Measurements from ENCODE around the gene LRP1B.

Gene LRP1B

DNA sequence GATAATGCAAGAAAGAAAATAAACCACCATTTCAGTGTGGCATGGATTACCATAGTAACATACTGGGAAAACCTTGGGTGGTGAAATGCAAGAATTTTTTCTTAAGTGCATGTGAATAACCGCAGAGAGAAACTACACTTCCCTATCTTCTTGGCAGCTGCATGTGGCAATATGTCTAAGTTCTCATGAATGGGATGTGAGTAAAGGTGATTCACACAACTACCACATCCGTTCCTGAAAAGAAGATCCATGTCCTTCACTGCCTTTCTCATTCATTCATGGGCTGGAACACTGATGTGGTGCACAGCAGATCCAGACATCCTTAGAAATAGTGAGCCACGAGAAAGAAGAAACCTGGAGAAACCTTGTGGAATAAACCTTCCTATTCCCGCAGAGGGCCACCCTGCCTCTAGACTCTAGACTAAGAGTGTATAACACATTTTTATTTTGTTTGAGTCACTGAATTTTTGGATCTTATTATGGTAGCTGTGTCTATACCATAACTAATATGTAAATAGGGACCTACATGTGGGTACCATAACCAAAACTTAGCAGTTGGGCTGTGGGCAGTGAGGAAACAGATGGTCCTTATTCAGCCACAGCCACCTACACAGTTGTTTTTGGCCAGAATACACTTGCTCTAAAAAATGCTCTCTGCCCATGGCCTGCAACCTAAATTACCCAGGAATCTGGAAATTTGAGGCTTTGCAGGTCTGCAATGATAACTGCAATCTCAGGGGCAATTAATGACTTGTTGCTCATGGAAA lies 573.3 kb downstream of the LRP1B start:
- no peak for DNase-seq

DNA sequence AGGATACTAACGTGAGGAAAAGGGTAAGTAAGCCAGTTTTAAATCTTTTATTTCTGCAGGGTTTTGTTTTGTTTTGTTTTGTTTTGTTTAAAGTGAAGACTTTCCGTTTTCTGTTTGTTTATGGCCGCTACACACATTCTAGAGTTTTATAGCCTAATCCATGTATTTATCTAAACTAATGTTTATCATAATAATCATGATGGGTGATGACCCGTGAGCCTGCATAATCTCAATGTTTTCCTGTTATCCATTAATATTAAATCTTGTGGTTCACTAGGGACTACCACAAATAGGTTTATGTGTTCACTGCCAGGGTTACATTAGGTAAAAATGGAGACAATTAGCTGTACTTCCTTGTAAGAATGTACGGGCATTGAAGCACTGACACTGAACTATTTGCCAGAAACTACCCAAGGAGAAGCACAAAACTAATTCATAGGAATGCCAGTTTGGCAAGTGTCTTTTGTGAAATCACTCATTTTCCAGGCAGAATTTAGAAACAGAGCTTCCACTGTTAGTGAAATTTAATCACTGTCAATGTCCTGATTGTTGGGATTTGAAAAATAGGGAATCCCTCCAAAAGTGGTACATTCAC lies 574.8 kb downstream of the LRP1B start:
- no peak for DNase-seq

DNA sequence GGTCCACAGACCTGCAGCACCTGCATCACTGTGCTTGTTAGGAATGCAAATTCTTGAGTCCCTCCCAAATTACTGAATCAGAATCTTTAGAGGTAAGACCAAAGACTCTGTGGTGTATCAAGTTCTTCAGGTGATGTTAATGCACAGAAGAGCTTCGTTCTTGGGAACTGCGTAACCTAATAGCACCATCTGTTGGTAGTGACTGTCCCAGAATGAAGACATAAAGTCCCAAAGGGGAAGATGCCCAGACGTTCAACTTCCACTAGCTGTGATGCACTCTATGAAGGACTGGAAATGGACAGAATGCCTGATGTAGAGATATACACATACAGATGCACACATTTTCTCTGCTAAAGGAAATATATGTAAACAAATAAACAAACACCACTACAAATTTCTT lies 576.0 kb downstream of the LRP1B start:
- DNase-seq = no peak

- DNase-seq = no peak
These were observed 596.0 kb downstream of the LRP1B start for GRCh38 chr2:141534666-141535362.

- no peak for DNase-seq
These were observed 601.2 kb downstream of the LRP1B start for GRCh38 chr2:141529659-141530058.

- no peak for DNase-seq
These were observed 601.8 kb downstream of the LRP1B start for GRCh38 chr2:141528990-141529389.

DNA sequence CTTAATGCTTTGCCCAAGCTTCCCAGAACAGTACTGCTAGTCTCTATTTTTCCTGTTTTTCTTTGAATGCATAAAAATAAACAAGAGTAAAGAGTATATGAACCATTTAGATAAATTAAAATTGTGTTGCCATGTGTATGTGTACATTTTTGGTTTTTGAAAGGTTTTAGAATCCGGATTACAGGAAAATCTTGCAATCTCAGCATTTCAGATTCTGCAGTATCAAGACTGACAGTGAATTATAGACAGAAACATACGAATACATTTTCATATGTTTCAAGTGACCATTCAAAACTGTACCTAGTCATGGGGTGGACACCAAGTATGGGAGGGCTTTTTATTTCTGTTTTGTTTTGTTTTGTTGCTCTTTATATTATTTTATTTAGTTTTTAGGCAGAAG lies 604.1 kb downstream of the LRP1B start:
- DNase-seq = no peak

GRCh38 chr2:141524777-141525176 lies 606.0 kb downstream of the LRP1B start:
- DNase-seq = no peak

GRCh38 chr2:141523199-141523598 lies 607.6 kb downstream of the LRP1B start:
- DNase-seq = no peak

DNA sequence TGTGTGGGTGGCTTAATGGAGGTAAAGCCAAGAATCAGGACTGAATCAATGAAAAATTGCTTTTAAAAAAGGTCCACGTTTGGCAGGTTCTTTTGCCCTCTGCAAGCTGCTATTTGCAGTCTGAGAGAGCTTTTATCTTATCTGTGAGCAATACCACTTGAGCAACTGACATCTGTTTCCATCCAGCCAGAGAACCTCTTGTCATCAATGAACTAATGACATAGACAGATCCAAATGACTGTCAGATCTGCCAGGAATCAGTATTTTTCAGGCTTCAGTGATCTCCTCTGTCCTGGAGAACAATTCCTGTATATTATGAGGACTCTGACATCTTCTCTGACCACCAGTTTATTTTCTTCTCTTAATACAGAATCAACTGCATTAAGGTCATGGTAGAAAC lies 608.1 kb downstream of the LRP1B start:
- DNase-seq = peak; percentile 10

GRCh38 chr2:141522048-141522447 lies 608.8 kb downstream of the LRP1B start:
- DNase-seq = no peak

- DNase-seq = no peak
These were observed 610.9 kb downstream of the LRP1B start for GRCh38 chr2:141519906-141520305.

DNA sequence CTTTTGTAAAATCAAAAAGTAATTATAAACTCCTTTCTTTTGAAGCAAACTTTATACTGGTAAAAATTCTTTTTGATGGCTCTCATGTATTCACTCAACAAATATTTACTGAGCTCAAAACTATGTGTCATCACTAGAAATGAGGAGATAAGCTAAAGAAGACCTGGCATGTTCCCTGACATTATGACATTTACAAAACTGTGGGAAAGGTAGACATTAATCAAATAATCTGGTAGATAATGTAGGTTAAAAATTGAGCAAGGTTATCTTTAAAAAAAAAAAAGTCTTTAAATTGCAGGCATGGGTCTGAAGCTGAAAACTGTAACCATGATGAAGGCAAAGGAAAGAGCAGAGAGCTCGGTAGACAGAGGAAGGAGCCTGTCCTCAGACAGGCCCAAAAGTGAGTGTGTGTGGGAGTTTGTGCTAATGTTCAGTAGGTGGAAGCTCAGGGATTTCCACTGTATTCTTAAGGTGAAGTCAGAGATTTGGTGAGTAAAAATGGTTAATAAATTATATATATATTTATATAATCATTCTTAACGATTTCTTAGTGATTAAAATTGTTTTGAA lies 612.9 kb downstream of the LRP1B start:
- no peak for DNase-seq

DNA sequence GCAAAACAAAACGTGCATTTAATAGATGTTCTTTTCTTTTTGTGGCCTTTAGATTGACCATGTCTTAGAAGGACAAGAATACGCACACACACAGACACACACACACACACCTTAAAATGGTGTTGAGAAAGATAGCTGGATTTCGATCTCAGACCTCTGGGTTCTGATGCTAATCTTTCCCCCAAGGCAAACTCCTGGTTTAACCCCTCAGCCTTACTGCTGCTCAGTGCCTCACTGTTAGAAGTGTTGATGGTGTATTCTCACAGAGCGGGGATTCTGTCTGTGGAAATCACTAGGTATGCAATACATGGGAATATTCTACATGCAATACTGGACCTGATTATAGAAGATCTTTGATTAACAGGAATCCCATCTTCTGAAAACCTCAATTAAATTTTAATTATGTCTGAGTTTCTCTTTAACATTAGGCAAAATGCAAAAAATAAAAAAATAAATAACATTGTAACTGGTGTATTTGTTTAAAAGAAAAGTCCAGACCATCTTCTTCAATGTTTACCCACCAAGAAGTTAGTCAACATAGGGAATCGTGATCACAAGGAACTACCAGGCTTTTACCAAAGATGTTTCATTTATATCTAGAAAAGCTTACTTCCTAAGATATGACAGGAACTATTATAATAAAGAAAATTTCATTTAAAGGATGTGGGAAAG lies 613.5 kb downstream of the LRP1B start:
- no peak for DNase-seq

- DNase-seq = no peak
These were observed 614.9 kb downstream of the LRP1B start for GRCh38 chr2:141515931-141516330.

- DNase-seq = no peak
These were observed 617.0 kb downstream of the LRP1B start for GRCh38 chr2:141513853-141514252.

DNA sequence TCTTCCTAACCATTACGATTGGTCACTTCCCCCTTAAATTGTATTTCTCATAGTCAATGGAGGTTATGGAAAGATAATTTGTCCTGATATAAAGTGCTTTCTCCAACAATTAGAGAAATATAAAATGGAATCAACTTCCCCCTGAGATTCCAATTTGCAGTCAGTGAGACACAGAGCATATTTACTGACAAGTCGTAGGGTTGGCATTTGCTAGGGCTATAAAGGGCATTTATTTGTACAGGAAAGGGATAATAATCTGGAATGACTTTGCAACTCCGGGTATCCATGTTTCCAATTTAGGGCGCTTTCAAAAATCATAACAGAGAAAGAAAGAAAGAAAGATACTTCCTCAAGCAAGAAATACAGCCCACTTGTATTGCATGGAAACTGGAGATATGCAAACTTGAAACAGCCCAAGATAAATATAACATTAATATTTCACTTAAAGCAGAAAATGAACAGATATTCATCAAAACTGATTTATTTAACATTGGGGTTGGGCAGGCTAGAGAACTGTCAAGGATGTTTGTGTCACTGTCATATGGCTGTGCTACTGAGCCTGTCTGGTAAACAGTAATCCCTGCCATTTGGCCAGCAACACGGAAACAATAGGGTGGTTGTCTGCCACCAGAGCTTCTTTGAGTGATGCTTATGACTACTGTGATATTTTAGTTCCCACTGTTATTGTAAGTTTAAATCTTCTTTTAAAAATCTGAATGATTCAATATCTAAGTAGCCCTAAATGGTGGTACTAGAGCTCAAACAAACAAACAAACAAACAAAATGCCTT lies 621.8 kb downstream of the LRP1B start:
- no peak for DNase-seq

DNA sequence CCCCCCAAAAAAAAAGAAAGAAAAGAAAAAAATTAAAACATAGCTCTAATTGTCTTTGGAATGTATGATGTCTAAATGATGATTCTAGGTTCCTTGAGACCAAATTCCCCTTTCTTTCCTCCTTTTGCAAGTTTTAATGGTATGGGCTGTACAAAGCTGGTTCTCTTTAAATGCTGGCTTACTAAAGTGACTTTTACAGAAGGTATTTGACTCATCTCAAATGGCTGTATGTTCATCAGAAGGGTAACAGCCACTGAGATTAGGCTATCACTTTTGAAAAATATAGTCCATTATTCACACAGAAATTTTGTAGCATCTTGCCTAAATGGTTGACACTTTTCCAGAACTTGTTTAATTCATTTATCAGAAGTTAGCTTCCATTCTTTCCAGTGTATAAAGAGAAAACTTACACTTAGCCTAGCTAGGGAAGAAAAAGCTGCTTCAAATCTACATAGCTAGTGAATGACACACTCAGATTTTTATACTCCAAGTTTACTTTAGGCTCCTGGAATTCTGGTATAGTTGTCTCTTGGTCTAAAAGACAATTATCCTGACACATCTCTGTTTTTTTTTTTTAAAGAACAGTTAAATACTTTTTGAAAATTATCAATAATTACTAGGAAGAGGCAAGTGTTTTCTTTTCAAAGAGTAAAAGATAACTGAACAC lies 622.6 kb downstream of the LRP1B start:
- DNase-seq = no peak

DNA sequence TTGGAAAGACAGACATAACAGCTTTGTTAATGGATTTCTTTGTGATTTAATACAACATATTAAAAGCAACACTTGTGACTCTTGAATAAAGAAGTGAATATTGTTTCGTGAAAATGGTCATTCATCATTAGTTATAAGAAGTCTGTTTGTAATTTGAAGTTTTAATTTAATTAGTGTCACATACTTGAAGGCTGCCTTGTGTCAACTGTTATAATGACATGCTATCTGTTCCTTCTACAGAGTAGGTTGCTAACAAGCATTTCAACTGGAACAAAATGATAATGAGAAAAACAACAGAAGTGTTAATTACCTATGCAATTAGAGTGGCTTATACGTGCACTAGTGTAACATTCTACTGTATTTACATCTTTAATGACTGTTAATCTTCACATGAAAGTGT lies 624.7 kb downstream of the LRP1B start:
- DNase-seq = no peak

DNA sequence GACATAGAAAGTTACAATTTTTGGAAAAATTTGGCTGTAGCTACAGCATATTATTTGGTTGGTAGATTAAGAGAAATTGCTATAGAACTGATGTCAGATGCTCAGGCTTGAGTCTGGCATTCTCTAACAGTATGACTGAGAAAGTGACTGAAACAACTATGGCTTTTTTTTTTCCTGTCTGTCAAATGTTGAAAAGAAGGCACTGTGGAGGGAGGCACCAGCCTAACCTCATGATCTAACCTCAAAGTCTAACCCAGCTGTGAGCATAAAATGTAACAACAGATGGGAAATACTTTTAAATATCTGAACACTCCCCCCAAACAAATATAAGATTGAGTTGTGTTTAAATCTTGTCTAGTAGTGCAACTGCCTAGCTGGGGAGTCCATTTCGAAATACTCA lies 629.1 kb downstream of the LRP1B start:
- no peak for DNase-seq

GRCh38 chr2:141499123-141499522 lies 631.7 kb downstream of the LRP1B start:
- DNase-seq = no peak

DNA sequence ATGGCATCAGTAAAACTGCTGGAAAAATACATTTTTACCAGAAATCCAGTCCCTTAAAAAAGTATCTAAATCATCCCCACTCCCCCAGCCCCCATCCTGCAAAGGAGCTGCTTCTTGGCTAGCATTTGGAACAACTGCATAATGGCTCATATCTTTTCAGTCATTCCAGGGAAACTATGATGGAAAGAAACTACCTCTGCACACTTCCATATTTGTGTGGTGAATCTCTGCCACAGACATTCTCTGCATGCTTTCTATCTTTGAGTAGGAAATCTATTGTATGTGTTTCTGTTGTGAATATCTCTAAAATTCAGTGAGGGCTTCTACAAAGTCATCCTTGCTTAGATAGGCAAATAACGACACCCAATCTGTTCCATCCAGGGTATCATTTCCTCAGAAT lies 632.3 kb downstream of the LRP1B start:
- no peak for DNase-seq

Data from NCI-H1092 (cell line).